Activated CD4-positive, alpha-beta T cell treated with anti-CD3 and anti-CD28 coated beads, Interleukin-2, amount 10 ng/mL, durations not matched to agents 7 days and 5 days (primary cell): ENCODE results near the gene FUT4. TPM values are rescaled to one million over a fixed set of nuclear protein-coding genes. Genes with fewer than 3 reads are reported as not detected.

Experiments
- total RNA-seq, 2 experiments: library from RNA; stranded (reverse); gene quantifications; one replicate each; pipeline ENCODE4 v1.2.3, GENCODE V29; 2021

Gene FUT4
- total RNA-seq, 2 experiments from 2014 or later = 7.1 to 7.8 TPM

Other genes starting within 250 kb of the FUT4 start
- gene IZUMO1R, start 239.3 kb upstream of the FUT4 start, total RNA-seq = not detected
- under 1 TPM; 0.05 to 0.06 TPM for gene GPR83, start 142.5 kb upstream of the FUT4 start, total RNA-seq
- gene MRE11, start 50.1 kb upstream of the FUT4 start, total RNA-seq = 10 to 100 TPM; 38.4 to 44.2 TPM
- gene ANKRD49, start 49.9 kb upstream of the FUT4 start, total RNA-seq = 10 to 100 TPM; 30.3 to 36.8 TPM
- not detected for gene C11orf97, start 31.5 kb upstream of the FUT4 start, total RNA-seq
- gene PIWIL4, start 23.4 kb downstream of the FUT4 start, total RNA-seq = under 1 TPM; 0.55 to 0.65 TPM
- 1 to 10 TPM; 3.1 to 4.0 TPM for gene AMOTL1, start 224.4 kb downstream of the FUT4 start, total RNA-seq